H1 (cell line): ENCODE results near the gene MACROH2A1. TPM values are rescaled to one million over a fixed set of nuclear protein-coding genes. Genes with fewer than 3 reads are reported as not detected.

Experiments used
- CTCF ChIA-PET: fragments of 300-600 bp; sonication (Branson Sonifier 250); formaldehyde crosslinking; loops from one replicate; lab custom pipeline; 2021; ENCODE audit not compliant: partially characterized antibody; lab: Charles Lee
- POLR2A ChIA-PET: fragments of 300-600 bp; sonication (Branson Sonifier 250); formaldehyde crosslinking; loops from one replicate; lab custom pipeline; 2021; ENCODE audit warnings: inconsistent platforms; ENCODE audit not compliant: partially characterized antibody; lab: Charles Lee
- DNase-seq, 2 experiments: peaks; one replicate each; pipeline versions ENCODE4 v3.0.0 to v3.0.0-alpha.2; 2010 to 2022; ENCODE audit warnings: low spot score in 2 of 2, low read depth in 1 of 2, mixed read lengths in 1 of 2
- FAIRE-seq: peaks from 2 replicates; lab custom pipeline; 2011; peaks lifted over from hg19 to GRCh38; lab: Jason Lieb, UNC
- H2AFZ ChIP-seq: 2 replicates; pipeline ENCODE4 v1.8.1; 2012; ENCODE audit warnings: low read length, inconsistent platforms
- H2AK5ac ChIP-seq: 2 replicates; pipeline ENCODE4 v1.6.1; 2013; ENCODE audit warnings: low read depth, low read length
- H2BK120ac ChIP-seq: replicated peaks from 2 replicates; pipeline ENCODE3; 2013; ENCODE audit warnings: low read depth, low read length, inconsistent platforms
- H2BK12ac ChIP-seq: 2 replicates; pipeline ENCODE4 v1.6.1; 2013; ENCODE audit warnings: low read depth, low read length
- H2BK15ac ChIP-seq: 2 replicates; pipeline ENCODE4 v1.6.1; 2013; ENCODE audit warnings: low read length
- H2BK20ac ChIP-seq: 2 replicates; pipeline ENCODE4 v1.6.1; 2013; ENCODE audit warnings: low read length
- H2BK5ac ChIP-seq: 2 replicates; pipeline ENCODE4 v1.6.1; 2013; ENCODE audit warnings: low read depth, low read length
- H3K14ac ChIP-seq: 2 replicates; pipeline ENCODE4 v1.6.1; 2013; ENCODE audit warnings: inconsistent platforms; ENCODE audit not compliant: insufficient read length
- H3K18ac ChIP-seq: 2 replicates; pipeline ENCODE4 v1.6.1; 2013; ENCODE audit warnings: low read length; ENCODE audit errors: extremely low read depth
- H3K23ac ChIP-seq: 2 replicates; pipeline ENCODE4 v1.6.1; 2013; ENCODE audit warnings: inconsistent platforms; ENCODE audit not compliant: insufficient read length
- H3K23me2 ChIP-seq: 2 replicates; pipeline ENCODE4 v1.6.1; 2013; ENCODE audit warnings: low read depth, low read length
- H3K27ac ChIP-seq: 2 replicates; pipeline ENCODE4 v1.6.1; 2011; ENCODE audit warnings: low read depth, low read length, inconsistent platforms
- H3K27me3 ChIP-seq, 4 experiments: replicated peaks in 1 of 4; 1 replicate in 1 of 4; 2 replicates in 3 of 4; pipeline versions ENCODE4 v1.6.1 to v1.8.1; 2011 to 2013; ENCODE audit warnings: low read length in 3 of 4, mild to moderate bottlenecking in 3 of 4, inconsistent platforms in 2 of 4, mixed read lengths in 2 of 4, moderate library complexity in 1 of 4; ENCODE audit not compliant: control insufficient read depth in 3 of 4, insufficient read depth in 3 of 4; ENCODE audit errors: extremely low read depth in 1 of 4
- H3K36me3 ChIP-seq, 4 experiments: 2 replicates each; pipeline versions ENCODE4 v1.6.1 to v1.8.1; 2011 to 2013; ENCODE audit warnings: mild to moderate bottlenecking in 4 of 4, low read length in 3 of 4, moderate library complexity in 2 of 4, control low read depth in 1 of 4, inconsistent platforms in 1 of 4; ENCODE audit not compliant: insufficient read depth in 4 of 4, control insufficient read depth in 2 of 4
- H3K4ac ChIP-seq: replicated peaks from 2 replicates; pipeline ENCODE3; 2013; ENCODE audit warnings: low read length, low read depth, mixed read lengths, inconsistent platforms; ENCODE audit not compliant: insufficient read length
- H3K4me1 ChIP-seq, 4 experiments: replicated peaks in 1 of 4; 1 replicate in 1 of 4; 2 replicates in 3 of 4; pipeline versions ENCODE4 v1.6.1 to v1.8.1; 2011 to 2013; ENCODE audit warnings: low read length in 3 of 4, inconsistent platforms in 2 of 4, mixed read lengths in 1 of 4; ENCODE audit not compliant: insufficient read depth in 4 of 4, control insufficient read depth in 3 of 4
- H3K4me2 ChIP-seq, 2 experiments: 2 replicates each; pipeline versions ENCODE4 v1.6.1 to v1.8.1; 2011 to 2013; ENCODE audit warnings: low read depth in 2 of 2, low read length in 2 of 2, control low read depth in 1 of 2, inconsistent platforms in 1 of 2, mild to moderate bottlenecking in 1 of 2; ENCODE audit not compliant: insufficient read depth in 1 of 2
- H3K4me3 ChIP-seq, 4 experiments: fragments of 200-600, 300-600 bp in 1 of 4; sonication (generic), shearing (Covaris generic), sonication (Bioruptor Twin) in 1 of 4; 2 replicates each; pipeline versions ENCODE4 v1.5.1 to v1.8.1; 2011 to 2016; ENCODE audit warnings: low read length in 4 of 4, low read depth in 3 of 4, control low read depth in 2 of 4, inconsistent platforms in 2 of 4, mild to moderate bottlenecking in 2 of 4, mixed read lengths in 1 of 4, moderate library complexity in 1 of 4; ENCODE audit not compliant: insufficient read depth in 2 of 4; ENCODE audit errors: extremely low read depth in 1 of 4
- H3K56ac ChIP-seq: replicated peaks from 2 replicates; pipeline ENCODE3; 2013; ENCODE audit warnings: low read depth, mild to moderate bottlenecking, mixed read lengths, low read length, inconsistent platforms; ENCODE audit not compliant: insufficient read length
- H3K79me1 ChIP-seq: 2 replicates; pipeline ENCODE4 v1.6.1; 2013; ENCODE audit warnings: low read depth, low read length, control low read depth
- H3K79me2 ChIP-seq, 2 experiments: 2 replicates each; pipeline versions ENCODE4 v1.6.1 to v1.8.1; 2012 to 2013; ENCODE audit warnings: low read length in 2 of 2, mild to moderate bottlenecking in 2 of 2, inconsistent platforms in 1 of 2; ENCODE audit not compliant: insufficient read depth in 2 of 2, control insufficient read depth in 1 of 2
- H3K9ac ChIP-seq, 4 experiments: replicated peaks in 1 of 4; 1 replicate in 1 of 4; 2 replicates in 3 of 4; pipeline versions ENCODE4 v1.6.1 to v1.8.1; 2011 to 2013; ENCODE audit warnings: low read depth in 3 of 4, low read length in 3 of 4, control low read depth in 2 of 4, mild to moderate bottlenecking in 2 of 4, moderate library complexity in 2 of 4, inconsistent platforms in 1 of 4; ENCODE audit errors: extremely low read depth in 1 of 4
- H3K9me3 ChIP-seq, 2 experiments: 2 replicates each; pipeline versions ENCODE4 v1.6.1 to v1.8.1; 2012 to 2013; ENCODE audit warnings: mild to moderate bottlenecking in 2 of 2, moderate library complexity in 2 of 2, control low read depth in 1 of 2, inconsistent platforms in 1 of 2, low read depth in 1 of 2, low read length in 1 of 2, mixed read lengths in 1 of 2; ENCODE audit not compliant: insufficient read depth in 2 of 2
- H4K20me1 ChIP-seq, 2 experiments: replicated peaks in 1 of 2; 2 replicates each; pipeline versions ENCODE3 to v1.8.1; 2011 to 2013; ENCODE audit warnings: inconsistent platforms in 2 of 2, low read length in 2 of 2, mild to moderate bottlenecking in 1 of 2; ENCODE audit not compliant: insufficient read depth in 2 of 2, control insufficient read depth in 1 of 2
- H4K5ac ChIP-seq: 2 replicates; pipeline ENCODE4 v1.6.1; 2013; ENCODE audit warnings: low read length, low read depth, mixed read lengths, inconsistent platforms; ENCODE audit not compliant: insufficient read length
- H4K8ac ChIP-seq: 2 replicates; pipeline ENCODE4 v1.8.0; 2013; ENCODE audit warnings: mild to moderate bottlenecking, moderate library complexity, low read length, inconsistent platforms; ENCODE audit not compliant: insufficient read depth; ENCODE audit errors: extremely low read depth
- H4K91ac ChIP-seq: replicated peaks from 2 replicates; pipeline ENCODE3; 2013; ENCODE audit warnings: low read length, mixed read lengths, inconsistent platforms; ENCODE audit not compliant: insufficient read length
- BCL11A ChIP-seq, 2 experiments: IDR thresholded peaks; one replicate each; pipeline ENCODE4 v1.6.1; 2011; ENCODE audit warnings: low read depth in 2 of 2, low read length in 2 of 2, mild to moderate bottlenecking in 2 of 2
- BRCA1 ChIP-seq: IDR thresholded peaks from 2 replicates; pipeline ENCODE4 v1.6.1; 2012; ENCODE audit warnings: low read depth, low read length, improper control_type of control experiment
- CBX5 ChIP-seq: fragments of 300-800, 300-1000 bp; sonication (generic); IDR thresholded peaks from 2 replicates; pipeline ENCODE4 v1.7.1; 2016; ENCODE audit warnings: antibody characterized with exemption, low read length, low read depth
- EGR1 ChIP-seq: IDR thresholded peaks from 2 replicates; pipeline ENCODE4 v1.6.1; 2011; ENCODE audit warnings: low read depth, low read length, borderline replicate concordance
- POLR2A ChIP-seq, 2 experiments: IDR thresholded peaks; 1 replicate in 1 of 2; 2 replicates in 1 of 2; pipeline ENCODE4 v1.6.1; 2011; ENCODE audit warnings: low read depth in 2 of 2, low read length in 2 of 2, mild to moderate bottlenecking in 2 of 2; ENCODE audit errors: control extremely low read depth in 1 of 2
- POLR2AphosphoS5 ChIP-seq: IDR thresholded peaks from 2 replicates; pipeline ENCODE4 v1.6.1; 2011; ENCODE audit warnings: low read depth, low read length
- RFX5 ChIP-seq: IDR thresholded peaks from 2 replicates; pipeline ENCODE4 v1.6.1; 2011; ENCODE audit warnings: low read depth, low read length, improper control_type of control experiment, borderline replicate concordance
- SP4 ChIP-seq: IDR thresholded peaks from 2 replicates; pipeline ENCODE4 v1.6.1; 2012; ENCODE audit warnings: low read length, inconsistent platforms
- SRF ChIP-seq: IDR thresholded peaks from 2 replicates; pipeline ENCODE4 v1.6.1; 2011; ENCODE audit warnings: mild to moderate bottlenecking, low read depth, low read length, moderate library complexity
- SUZ12 ChIP-seq: fragments of 200-600 bp; sonication (generic); IDR thresholded peaks from 2 replicates; pipeline ENCODE4 v1.6.1; 2012; ENCODE audit warnings: mild to moderate bottlenecking, inconsistent platforms, low read length, moderate library complexity, mixed read lengths
- WGBS, 2 experiments: shearing (Covaris generic) in 1 of 2; methylation state at CpG; one replicate each; pipeline versions ENCODE4 v1.1.6 to v1.1.7; 2013 to 2015; ENCODE audit warnings: low lambda C conversion rate in 2 of 2, mixed read lengths in 2 of 2, inconsistent platforms in 1 of 2, low coverage in 1 of 2, missing lambda C conversion rate in 1 of 2; ENCODE audit not compliant: insufficient replicate concordance in 2 of 2, insufficient coverage in 1 of 2, insufficient read length in 1 of 2; ENCODE audit errors: extremely low coverage in 1 of 2, missing lambda C conversion rate in 1 of 2; 5-methylcytosine and 5-hydroxymethylcytosine counted together
- polyA plus RNA-seq, 7 experiments: library from polyadenylated mRNA; depleted of rRNA in 3 of 7; stranded (reverse) in 5 of 7; unstranded in 2 of 7; fragments of >200 nt in 5 of 7; fragments of 200-250 nt in 2 of 7; gene quantifications; 1 replicate in 5 of 7; 2 replicates in 1 of 7; 4 replicates in 1 of 7; pipeline versions ENCODE4 v1.2.1 to v1.2.3, GENCODE V29; 2011 to 2013; ENCODE audit warnings: missing spikeins in 2 of 7, mixed read lengths in 2 of 7
- total RNA-seq: library from RNA; stranded (reverse); fragmentation: NEBNext Ultra II Directional; extraction: Animal tissue kit (Norgen Biotek cat#: 25700); gene quantifications from 2 replicates; pipeline ENCODE4 v1.2.1, GENCODE V29; 2021

MACROH2A1 gene
- total and polyA plus RNA-seq, 2 of the 8 experiments (the other 6 are each of a cell fraction or from before 2014, with no cell fraction given) = 60.0 to 92.3 TPM

DNA sequence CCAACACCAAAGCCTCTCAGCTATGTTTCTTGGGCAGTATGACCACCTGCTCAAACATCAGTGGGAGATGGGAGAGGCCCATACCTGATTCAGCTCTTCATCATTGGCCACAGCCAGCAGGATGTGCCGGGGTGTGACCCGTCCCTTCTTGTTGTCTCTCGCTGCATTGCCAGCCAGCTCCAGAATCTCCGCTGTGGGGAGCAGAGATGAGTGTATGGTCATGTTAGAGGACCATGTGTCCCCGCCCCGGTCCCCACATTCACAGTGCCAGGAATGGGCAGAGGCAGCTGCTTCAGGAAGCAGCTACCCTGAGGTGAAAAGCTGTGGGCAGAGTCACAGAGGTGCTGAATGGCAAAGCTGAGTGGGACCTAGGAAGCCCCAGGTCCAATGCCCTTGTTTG, 29.1 kb downstream of the MACROH2A1 start:
- peaks cover 4 to 7% of the 10 kb centered on the region in 2 experiments for H4K20me1 ChIP-seq
- H3K23ac ChIP-seq = no peak overlapping the region
- H3K27ac ChIP-seq = no peak overlapping the region
- WGBS, 2 experiments = 87% methylated on average over 6 of the region's 6 CpGs; no CpG with 5 or more reads in 1 of the 2 experiments
- H2AFZ ChIP-seq = no peak overlapping the region
- H2BK12ac ChIP-seq = no peak overlapping the region
- TF ChIP-seq RFX5 (no peak), BCL11A (IDR thresholded peaks at IDR 0.05; ENCODE audit: low read depth in 2 of 2, low read length in 2 of 2) (no peak), POLR2AphosphoS5 (no peak), CBX5 (no peak), SP4 (no peak), SRF (no peak), POLR2A (IDR thresholded peaks at IDR 0.05; ENCODE audit: control extremely low read depth in 1 of 2, low read depth in 2 of 2, low read length in 2 of 2) (no peak), SUZ12 (no peak), BRCA1 (no peak), EGR1 (no peak)
- TF ChIP-seq, all 59 proteins: peak for 0
- H2BK15ac ChIP-seq = no peak overlapping the region
- no peak overlapping the region for H2BK120ac ChIP-seq
- no peak overlapping the region for H3K14ac ChIP-seq
- H3K4me1 ChIP-seq = no peaks in the 10 kb centered on the region
- H3K27me3 ChIP-seq = no peaks in the 10 kb centered on the region
- no peaks in the 10 kb centered on the region; a peak in 1 of 4 replicates for H3K79me2 ChIP-seq
- H2BK20ac ChIP-seq = no peak overlapping the region
- H3K4me3 ChIP-seq = no peak overlapping the region
- H2BK5ac ChIP-seq = no peak overlapping the region
- no peak overlapping the region for H3K56ac ChIP-seq
- H3K4me2 ChIP-seq = no peak overlapping the region
- no peak overlapping the region for H3K4ac ChIP-seq
- CTCF ChIA-PET = interaction anchor here (0.6 to 3.4 kb wide), 9 partner anchors 9 to 582 kb away, joined by 3 to 13 read pairs (median 3); no protein-coding TSS in a partner anchor
- no peak overlapping the region for H3K9ac ChIP-seq
- H2AK5ac ChIP-seq = no peak overlapping the region
- no peak for DNase-seq
- H4K91ac ChIP-seq = no peak overlapping the region
- no peak overlapping the region for H4K5ac ChIP-seq
- no peaks in the 10 kb centered on the region for H3K23me2 ChIP-seq
- peaks cover 0 to 9% (median 4%) of the 10 kb centered on the region in 4 experiments; a peak in 5 of 8 replicates for H3K36me3 ChIP-seq
- POLR2A ChIA-PET = interaction anchor here (1.3 kb wide), 1 partner anchor 12 kb away, joined by 3 read pairs; no protein-coding TSS in a partner anchor
- no peaks in the 10 kb centered on the region for H3K9me3 ChIP-seq
- no peak overlapping the region for H3K18ac ChIP-seq
- FAIRE-seq = no peak
- no peaks in the 10 kb centered on the region; the same call in 1 of the 2 replicates for H3K79me1 ChIP-seq
- no peak overlapping the region for H4K8ac ChIP-seq
